ENCODE results near the gene SLC22A2.

DNA sequence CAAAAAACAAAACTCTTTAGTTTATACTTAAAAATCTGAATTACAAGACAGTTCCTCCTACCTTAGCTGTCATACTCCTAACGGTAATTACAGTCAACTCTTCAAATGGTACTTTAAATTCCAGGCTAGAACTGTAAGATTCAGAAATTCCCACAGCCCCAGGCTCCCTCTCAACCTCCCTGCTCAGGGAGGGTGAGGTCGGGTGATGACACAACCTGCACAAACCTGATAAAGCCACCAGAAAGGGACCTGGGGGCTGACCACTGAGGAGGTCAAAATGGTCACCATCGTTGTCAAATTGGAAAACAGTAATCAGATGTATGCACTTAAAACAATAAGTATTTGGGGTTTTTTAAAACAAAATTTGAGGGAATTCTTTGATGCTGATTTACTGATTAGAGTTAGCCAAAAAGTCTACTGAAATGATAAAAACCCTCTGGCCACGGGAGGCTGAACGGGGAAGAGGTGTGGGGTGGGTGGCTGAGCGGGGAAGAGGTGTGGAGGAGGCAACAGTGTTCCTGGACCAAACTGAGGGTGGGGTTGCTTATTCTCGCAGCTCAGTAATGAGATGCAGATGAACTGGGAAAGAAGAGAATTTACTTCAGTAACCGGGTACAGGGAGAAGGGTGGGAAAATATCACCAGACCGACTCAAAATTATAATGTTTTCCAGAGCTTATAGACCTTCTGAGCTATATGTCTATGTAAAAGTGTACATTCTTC, 84.7 kb downstream of the SLC22A2 start:
- TF ChIP-seq, protein P1, sequence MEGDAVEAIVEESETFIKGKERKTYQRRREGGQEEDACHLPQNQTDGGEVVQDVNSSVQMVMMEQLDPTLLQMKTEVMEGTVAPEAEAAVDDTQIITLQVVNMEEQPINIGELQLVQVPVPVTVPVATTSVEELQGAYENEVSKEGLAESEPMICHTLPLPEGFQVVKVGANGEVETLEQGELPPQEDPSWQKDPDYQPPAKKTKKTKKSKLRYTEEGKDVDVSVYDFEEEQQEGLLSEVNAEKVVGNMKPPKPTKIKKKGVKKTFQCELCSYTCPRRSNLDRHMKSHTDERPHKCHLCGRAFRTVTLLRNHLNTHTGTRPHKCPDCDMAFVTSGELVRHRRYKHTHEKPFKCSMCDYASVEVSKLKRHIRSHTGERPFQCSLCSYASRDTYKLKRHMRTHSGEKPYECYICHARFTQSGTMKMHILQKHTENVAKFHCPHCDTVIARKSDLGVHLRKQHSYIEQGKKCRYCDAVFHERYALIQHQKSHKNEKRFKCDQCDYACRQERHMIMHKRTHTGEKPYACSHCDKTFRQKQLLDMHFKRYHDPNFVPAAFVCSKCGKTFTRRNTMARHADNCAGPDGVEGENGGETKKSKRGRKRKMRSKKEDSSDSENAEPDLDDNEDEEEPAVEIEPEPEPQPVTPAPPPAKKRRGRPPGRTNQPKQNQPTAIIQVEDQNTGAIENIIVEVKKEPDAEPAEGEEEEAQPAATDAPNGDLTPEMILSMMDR (conservative IDR thresholded peaks at IDR 0.05; ENCODE audit: low read length), result no peak
- TF ChIP-seq EZH2phosphoT487 (IDR thresholded peaks at IDR 0.05; ENCODE audit: borderline replicate concordance, low read depth, low read length), result no peak

Measured in OCI-LY7 (cell line).